PFSK-1 (cell line): Measurements from ENCODE around the gene HOXB7.

Source experiments
- FOXP2 ChIP-seq: optimal IDR thresholded peaks from 2 replicates; pipeline ENCODE3; 2011; ENCODE audit warnings: borderline replicate concordance, control low read depth, inconsistent platforms; ENCODE audit not compliant: insufficient read depth; ENCODE audit errors: extremely low read length, extremely low read depth
- POLR2AphosphoS5 ChIP-seq: IDR thresholded peaks from 2 replicates; pipeline ENCODE4 v1.6.1; 2012; ENCODE audit warnings: low read depth, mild to moderate bottlenecking, control low read depth, low read length, moderate library complexity
- SIN3A ChIP-seq: IDR thresholded peaks from 2 replicates; pipeline ENCODE4 v1.6.1; 2012; ENCODE audit warnings: mild to moderate bottlenecking, low read length, moderate library complexity, borderline replicate concordance; ENCODE audit not compliant: insufficient read depth
- TAF1 ChIP-seq: IDR thresholded peaks from 2 replicates; pipeline ENCODE4 v1.6.1; 2012; ENCODE audit warnings: low read length, control low read depth, borderline replicate concordance; ENCODE audit not compliant: insufficient read depth
- TF ChIP-seq, protein P1 (sequence below), 2 experiments: IDR thresholded peaks; 2 replicates each; pipeline versions ENCODE4 v1.6.1 to v1.8.0; 2011 to 2012; ENCODE audit warnings: low read depth in 2 of 2, low read length in 2 of 2, control low read depth in 1 of 2, inconsistent platforms in 1 of 2, mild to moderate bottlenecking in 1 of 2, moderate library complexity in 1 of 2; ENCODE audit not compliant: insufficient read depth in 1 of 2

- no peak for TF ChIP-seq POLR2AphosphoS5
- TF ChIP-seq TAF1 = no peak
- TF ChIP-seq FOXP2 = no peak
- TF ChIP-seq SIN3A = no peak
- TF ChIP-seq, protein P1, sequence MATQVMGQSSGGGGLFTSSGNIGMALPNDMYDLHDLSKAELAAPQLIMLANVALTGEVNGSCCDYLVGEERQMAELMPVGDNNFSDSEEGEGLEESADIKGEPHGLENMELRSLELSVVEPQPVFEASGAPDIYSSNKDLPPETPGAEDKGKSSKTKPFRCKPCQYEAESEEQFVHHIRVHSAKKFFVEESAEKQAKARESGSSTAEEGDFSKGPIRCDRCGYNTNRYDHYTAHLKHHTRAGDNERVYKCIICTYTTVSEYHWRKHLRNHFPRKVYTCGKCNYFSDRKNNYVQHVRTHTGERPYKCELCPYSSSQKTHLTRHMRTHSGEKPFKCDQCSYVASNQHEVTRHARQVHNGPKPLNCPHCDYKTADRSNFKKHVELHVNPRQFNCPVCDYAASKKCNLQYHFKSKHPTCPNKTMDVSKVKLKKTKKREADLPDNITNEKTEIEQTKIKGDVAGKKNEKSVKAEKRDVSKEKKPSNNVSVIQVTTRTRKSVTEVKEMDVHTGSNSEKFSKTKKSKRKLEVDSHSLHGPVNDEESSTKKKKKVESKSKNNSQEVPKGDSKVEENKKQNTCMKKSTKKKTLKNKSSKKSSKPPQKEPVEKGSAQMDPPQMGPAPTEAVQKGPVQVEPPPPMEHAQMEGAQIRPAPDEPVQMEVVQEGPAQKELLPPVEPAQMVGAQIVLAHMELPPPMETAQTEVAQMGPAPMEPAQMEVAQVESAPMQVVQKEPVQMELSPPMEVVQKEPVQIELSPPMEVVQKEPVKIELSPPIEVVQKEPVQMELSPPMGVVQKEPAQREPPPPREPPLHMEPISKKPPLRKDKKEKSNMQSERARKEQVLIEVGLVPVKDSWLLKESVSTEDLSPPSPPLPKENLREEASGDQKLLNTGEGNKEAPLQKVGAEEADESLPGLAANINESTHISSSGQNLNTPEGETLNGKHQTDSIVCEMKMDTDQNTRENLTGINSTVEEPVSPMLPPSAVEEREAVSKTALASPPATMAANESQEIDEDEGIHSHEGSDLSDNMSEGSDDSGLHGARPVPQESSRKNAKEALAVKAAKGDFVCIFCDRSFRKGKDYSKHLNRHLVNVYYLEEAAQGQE (IDR thresholded peaks at IDR 0.05; ENCODE audit: insufficient read depth in 1 of 2, low read depth in 2 of 2, low read length in 2 of 2) = no peak
These were observed 9.8 kb upstream of the HOXB7 start for GRCh38 chr17:48620461-48621139.
